Loucy (cell line): ENCODE measurements around the gene IGSF21.

Experiments used
- H2AFZ ChIP-seq: fragments of 200-600 bp; sonication (generic); 2 replicates; pipeline ENCODE4 v1.6.0; 2016; ENCODE audit warnings: antibody characterized with exemption, mild to moderate bottlenecking, low read length, moderate library complexity
- H3F3A ChIP-seq: fragments of 200-600 bp; 2 replicates; pipeline ENCODE4 v1.6.0; 2016; ENCODE audit warnings: antibody characterized with exemption, low read depth, mild to moderate bottlenecking
- H3K27me3 ChIP-seq: fragments of 200-600 bp; sonication (generic); 2 replicates; pipeline ENCODE4 v1.6.1; 2014; ENCODE audit warnings: low read length, mild to moderate bottlenecking; ENCODE audit not compliant: insufficient read depth, poor library complexity, severe bottlenecking
- H3K36me3 ChIP-seq: fragments of 200-600 bp; sonication (generic); 2 replicates; pipeline ENCODE4 v1.6.1; 2016; ENCODE audit warnings: low read length; ENCODE audit not compliant: insufficient read depth
- H3K4me1 ChIP-seq: fragments of 200-600 bp; sonication (generic); 2 replicates; pipeline ENCODE4 v1.5.1; 2014; ENCODE audit warnings: low read length, mild to moderate bottlenecking; ENCODE audit not compliant: insufficient read depth, poor library complexity, severe bottlenecking
- H3K4me2 ChIP-seq: fragments of 200-600 bp; sonication (generic); 2 replicates; pipeline ENCODE4 v1.6.0; 2014; ENCODE audit warnings: antibody characterized with exemption, low read length, low read depth, mild to moderate bottlenecking; ENCODE audit not compliant: poor library complexity, severe bottlenecking
- H3K4me3 ChIP-seq: fragments of 200-600 bp; sonication (generic); 2 replicates; pipeline ENCODE4 v1.5.1; 2014; ENCODE audit warnings: low read length, mild to moderate bottlenecking, mixed read lengths; ENCODE audit not compliant: poor library complexity, severe bottlenecking
- H3K79me2 ChIP-seq: fragments of 200-600 bp; sonication (generic); 2 replicates; pipeline ENCODE4 v1.6.1; 2014; ENCODE audit warnings: low read length; ENCODE audit not compliant: insufficient read depth
- H3K9ac ChIP-seq: fragments of 200-600 bp; sonication (generic); 2 replicates; pipeline ENCODE4 v1.6.0; 2014; ENCODE audit warnings: mild to moderate bottlenecking, low read depth, low read length, moderate library complexity; ENCODE audit not compliant: poor library complexity, severe bottlenecking
- H3K9me2 ChIP-seq: fragments of 200-600 bp; sonication (generic); replicated peaks from 2 replicates; pipeline ENCODE4 v1.6.1; 2016; ENCODE audit warnings: low read depth, low read length, mixed read lengths
- H3K9me3 ChIP-seq: fragments of 200-600 bp; sonication (generic); 2 replicates; pipeline ENCODE4 v1.6.1; 2014; ENCODE audit warnings: mild to moderate bottlenecking, antibody characterized with exemption, low read length, low read depth; ENCODE audit not compliant: insufficient read depth
- H4K20me1 ChIP-seq: fragments of 200-600 bp; sonication (generic); 2 replicates; pipeline ENCODE4 v1.6.0; 2014; ENCODE audit warnings: antibody characterized with exemption, low read length, mild to moderate bottlenecking; ENCODE audit not compliant: insufficient read depth, poor library complexity, severe bottlenecking
- EZH2phosphoT487 ChIP-seq: fragments of 200-600 bp; IDR thresholded peaks from 2 replicates; pipeline ENCODE4 v1.6.1; 2018; ENCODE audit warnings: antibody characterized with exemption, mild to moderate bottlenecking, moderate library complexity, borderline replicate concordance
- TF ChIP-seq, protein P1 (sequence below): fragments of 200-600 bp; sonication (generic); conservative IDR thresholded peaks from 2 replicates; pipeline ENCODE4 v1.5.1; 2014; ENCODE audit warnings: mild to moderate bottlenecking, antibody characterized with exemption, low read length

IGSF21 gene

DNA sequence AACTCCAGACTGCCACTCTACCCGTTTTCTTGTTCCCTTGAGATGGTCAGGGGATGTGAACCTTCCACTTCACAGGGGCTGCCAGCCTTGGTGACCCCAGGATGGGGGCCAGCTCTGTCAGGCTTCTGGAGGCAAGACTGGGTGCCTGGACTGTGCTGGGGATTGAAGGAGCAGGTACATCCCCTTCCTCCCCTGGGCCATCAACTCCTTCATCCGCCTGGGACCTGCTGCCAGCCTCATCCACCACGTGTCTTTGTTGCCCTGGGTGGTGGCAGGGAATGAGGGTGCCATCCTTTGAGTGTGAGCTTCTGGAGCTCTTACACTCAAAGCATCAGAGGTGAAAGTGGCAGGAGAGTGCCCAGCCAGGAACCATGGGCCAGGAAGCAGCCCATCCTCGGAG lies 139.6 kb downstream of the IGSF21 start:
- no peaks in the 10 kb centered on the region for H3K27me3 ChIP-seq
- no peak overlapping the region for H3K4me3 ChIP-seq
- H3K4me2 ChIP-seq: no peak overlapping the region
- H3K4me1 ChIP-seq: no peaks in the 10 kb centered on the region
- no peaks in the 10 kb centered on the region for H3K79me2 ChIP-seq
- no peaks in the 10 kb centered on the region; the same call in 1 of the 2 replicates for H3K9me3 ChIP-seq
- no peaks in the 10 kb centered on the region for H4K20me1 ChIP-seq
- H3K36me3 ChIP-seq: no peaks in the 10 kb centered on the region
- H3K9me2 ChIP-seq: no peaks in the 10 kb centered on the region
- TF ChIP-seq, protein P1, sequence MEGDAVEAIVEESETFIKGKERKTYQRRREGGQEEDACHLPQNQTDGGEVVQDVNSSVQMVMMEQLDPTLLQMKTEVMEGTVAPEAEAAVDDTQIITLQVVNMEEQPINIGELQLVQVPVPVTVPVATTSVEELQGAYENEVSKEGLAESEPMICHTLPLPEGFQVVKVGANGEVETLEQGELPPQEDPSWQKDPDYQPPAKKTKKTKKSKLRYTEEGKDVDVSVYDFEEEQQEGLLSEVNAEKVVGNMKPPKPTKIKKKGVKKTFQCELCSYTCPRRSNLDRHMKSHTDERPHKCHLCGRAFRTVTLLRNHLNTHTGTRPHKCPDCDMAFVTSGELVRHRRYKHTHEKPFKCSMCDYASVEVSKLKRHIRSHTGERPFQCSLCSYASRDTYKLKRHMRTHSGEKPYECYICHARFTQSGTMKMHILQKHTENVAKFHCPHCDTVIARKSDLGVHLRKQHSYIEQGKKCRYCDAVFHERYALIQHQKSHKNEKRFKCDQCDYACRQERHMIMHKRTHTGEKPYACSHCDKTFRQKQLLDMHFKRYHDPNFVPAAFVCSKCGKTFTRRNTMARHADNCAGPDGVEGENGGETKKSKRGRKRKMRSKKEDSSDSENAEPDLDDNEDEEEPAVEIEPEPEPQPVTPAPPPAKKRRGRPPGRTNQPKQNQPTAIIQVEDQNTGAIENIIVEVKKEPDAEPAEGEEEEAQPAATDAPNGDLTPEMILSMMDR: no peak
- TF ChIP-seq EZH2phosphoT487: no peak
- no peak overlapping the region for H2AFZ ChIP-seq
- no peaks in the 10 kb centered on the region for H3F3A ChIP-seq
- no peak overlapping the region for H3K9ac ChIP-seq

DNA sequence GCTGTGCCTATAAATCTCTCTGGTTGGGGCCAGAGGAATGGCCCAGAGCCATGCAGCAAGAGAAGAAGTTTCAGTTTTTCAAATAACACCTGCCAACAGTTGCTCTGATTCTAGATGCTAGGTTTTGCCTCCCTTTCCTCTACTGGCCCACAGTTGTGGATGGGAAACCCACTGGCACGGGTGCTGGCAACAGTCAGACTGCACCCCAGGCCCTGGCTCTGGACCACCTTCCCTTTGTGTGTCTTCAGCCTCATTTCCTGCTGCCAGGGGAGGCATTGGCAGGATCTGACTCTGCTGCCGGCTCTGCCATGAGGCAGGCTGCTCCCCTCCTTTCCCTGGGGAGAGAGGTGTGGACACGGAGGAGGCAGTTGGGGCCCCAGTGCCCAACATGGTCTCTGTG lies 142.0 kb downstream of the IGSF21 start:
- no peak overlapping the region for H3K4me3 ChIP-seq
- H3K79me2 ChIP-seq: no peaks in the 10 kb centered on the region
- no peaks in the 10 kb centered on the region for H3F3A ChIP-seq
- H3K9me2 ChIP-seq: no peaks in the 10 kb centered on the region
- no peak for TF ChIP-seq EZH2phosphoT487
- TF ChIP-seq, protein P1: no peak
- H3K9ac ChIP-seq: no peak overlapping the region
- H2AFZ ChIP-seq: no peak overlapping the region
- H3K27me3 ChIP-seq: no peaks in the 10 kb centered on the region
- no peaks in the 10 kb centered on the region; the same call in 1 of the 2 replicates for H3K9me3 ChIP-seq
- H3K4me2 ChIP-seq: no peak overlapping the region
- H4K20me1 ChIP-seq: no peaks in the 10 kb centered on the region
- no peaks in the 10 kb centered on the region for H3K36me3 ChIP-seq
- H3K4me1 ChIP-seq: no peaks in the 10 kb centered on the region

DNA sequence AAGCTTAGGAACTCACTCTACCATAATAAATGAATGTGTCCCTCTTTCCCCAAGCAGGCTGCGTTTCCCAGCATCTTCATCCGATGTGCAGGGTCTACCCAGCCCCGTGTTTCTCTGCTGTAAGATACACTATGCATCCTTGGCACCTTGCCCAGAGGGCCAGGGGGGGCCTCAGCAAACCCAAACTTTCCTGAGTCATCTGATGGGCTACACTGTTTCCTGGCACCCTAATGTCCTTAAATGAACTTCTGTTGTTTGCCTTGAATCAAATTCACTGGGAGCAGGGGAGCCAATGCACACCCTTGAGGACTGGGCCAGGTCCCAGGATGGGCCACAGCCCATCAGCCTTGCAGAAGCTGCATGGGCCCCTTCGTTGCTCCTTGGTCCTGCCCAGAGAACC lies 145.5 kb downstream of the IGSF21 start:
- Histone ChIP-seq H4K20me1 (no peaks in the 10 kb centered on the region), H3K9ac (no peak overlapping the region), H3K9me3 (no peaks in the 10 kb centered on the region; the same call in 1 of the 2 replicates), H3K4me3 (no peak overlapping the region), H3F3A (no peaks in the 10 kb centered on the region), H3K4me1 (no peaks in the 10 kb centered on the region), H3K36me3 (no peaks in the 10 kb centered on the region), H3K27me3 (no peaks in the 10 kb centered on the region), H3K4me2 (no peak overlapping the region), H3K79me2 (no peaks in the 10 kb centered on the region), H2AFZ (no peak overlapping the region), H3K9me2 (no peaks in the 10 kb centered on the region)
- TF ChIP-seq, protein P1: no peak
- no peak for TF ChIP-seq EZH2phosphoT487
